ENCODE results near the gene ANO8. TPM values are rescaled to one million over a fixed set of nuclear protein-coding genes. Genes with fewer than 3 reads are reported as not detected.
"Not testable (repeated sequence)": the region's sequence is repeated elsewhere in the genome, so short reads cannot be mapped to it uniquely, and the experiment has no call there.

Gene ANO8
- 2.7 and 3.0 TPM in 2 replicates for total RNA-seq (2014; rRNA removed; shearing (Covaris generic))

GRCh38 chr19:17334414-17335409 is at the start of gene ANO8:
Gene ANO8, minus strand, starts transcription at chr19:17334855. Its CDS starts 185 bp downstream, at chr19:17334670.
- DNase-seq = peak; percentile 99

GRCh38 chr19:17380426-17381138 is 45.9 kb upstream of the ANO8 start:
- peaks cover 10% of the 10 kb centered on the region for H3K27me3 ChIP-seq
- peaks cover 8% of the 10 kb centered on the region for H3K9me3 ChIP-seq (replicated peaks)
- no peaks in the 10 kb centered on the region for H3K36me3 ChIP-seq
- no peaks in the 10 kb centered on the region for H3K4me1 ChIP-seq
- DNase-seq = no peak
- H3K4me3 ChIP-seq = no peak overlapping the region
- H3K27ac ChIP-seq = no peak overlapping the region

More at GRCh38 chr19:17334414-17335409, at the start of gene ANO8:
- peaks cover 4% of the 10 kb centered on the region; the same call in 1 of the 2 replicates for H3K4me1 ChIP-seq
- H3K36me3 ChIP-seq = no peaks in the 10 kb centered on the region
- no peaks in the 10 kb centered on the region for H3K27me3 ChIP-seq
- H3K4me3 ChIP-seq = peak within 1 kb of the TSS; percentile 70
- no peaks in the 10 kb centered on the region for H3K9me3 ChIP-seq (replicated peaks)
- H3K27ac ChIP-seq = no peak within 1 kb of the TSS

- Histone ChIP-seq H3K27ac (no peak overlapping the region), H3K4me1 (no peaks in the 10 kb centered on the region; the same call in 1 of the 2 replicates), H3K4me3 (no peak overlapping the region), H3K27me3 (peaks cover 23% of the 10 kb centered on the region), H3K36me3 (no peaks in the 10 kb centered on the region), H3K9me3 (replicated peaks) (peaks cover 8% of the 10 kb centered on the region)
- DNase-seq = no peak
Observed at GRCh38 chr19:17379221-17379631, 44.6 kb upstream of the ANO8 start.

GRCh38 chr19:17378271-17378670 is 43.6 kb upstream of the ANO8 start:
- peaks cover 23% of the 10 kb centered on the region for H3K27me3 ChIP-seq
- DNase-seq = no peak
- peaks cover 8% of the 10 kb centered on the region for H3K9me3 ChIP-seq (replicated peaks)

GRCh38 chr19:17376935-17377600 is 42.4 kb upstream of the ANO8 start, which contains the start of gene PLVAP:
Gene PLVAP, minus strand, starts transcription at chr19:17377342. Its CDS starts 54 bp downstream, at chr19:17377288.
- Histone ChIP-seq H3K4me1 (no peaks in the 10 kb centered on the region; the same call in 1 of the 2 replicates), H3K27me3 (peaks cover 23% of the 10 kb centered on the region), H3K9me3 (replicated peaks) (peaks cover 5% of the 10 kb centered on the region; the same call in 1 of the 2 replicates), H3K4me3 (no peak within 1 kb of the TSS), H3K36me3 (no peaks in the 10 kb centered on the region), H3K27ac (no peak within 1 kb of the TSS)
- DNase-seq = no peak

More at GRCh38 chr19:17378271-17378670, 43.6 kb upstream of the ANO8 start:
- Histone ChIP-seq H3K27ac (no peak overlapping the region), H3K4me3 (no peak overlapping the region), H3K4me1 (no peaks in the 10 kb centered on the region; the same call in 1 of the 2 replicates), H3K36me3 (no peaks in the 10 kb centered on the region)

- peak in 1 of 2 experiments; percentile 62 for DNase-seq
Observed at GRCh38 chr19:17370026-17370587, 35.5 kb upstream of the ANO8 start.

GRCh38 chr19:17365361-17365760 is 30.7 kb upstream of the ANO8 start:
- no peaks in the 10 kb centered on the region for H3K36me3 ChIP-seq
- H3K4me1 ChIP-seq = peaks cover 4% of the 10 kb centered on the region; the same call in 1 of the 2 replicates
- no peak overlapping the region for H3K27ac ChIP-seq
- H3K27me3 ChIP-seq = no peaks in the 10 kb centered on the region
- no peaks in the 10 kb centered on the region for H3K9me3 ChIP-seq (replicated peaks)
- H3K4me3 ChIP-seq = no peak overlapping the region
- no peak for DNase-seq

More at GRCh38 chr19:17370026-17370587, 35.5 kb upstream of the ANO8 start:
- H3K9me3 ChIP-seq (replicated peaks) = no peaks in the 10 kb centered on the region
- peaks cover 8% of the 10 kb centered on the region for H3K27me3 ChIP-seq
- no peak overlapping the region for H3K27ac ChIP-seq
- no peak overlapping the region for H3K4me3 ChIP-seq
- no peaks in the 10 kb centered on the region for H3K36me3 ChIP-seq
- H3K4me1 ChIP-seq = peaks cover 4% of the 10 kb centered on the region; the same call in 1 of the 2 replicates

GRCh38 chr19:17363852-17364605 is 29.4 kb upstream of the ANO8 start:
- DNase-seq; H3K4me3 ChIP-seq; H3K36me3 ChIP-seq; H3K27ac ChIP-seq; H3K4me1 ChIP-seq; H3K27me3 ChIP-seq; H3K9me3 ChIP-seq (replicated peaks): not testable (repeated sequence)

- Histone ChIP-seq H3K4me1 (no peaks in the 10 kb centered on the region), H3K27me3 (peaks cover 14% of the 10 kb centered on the region), H3K9me3 (replicated peaks) (no peaks in the 10 kb centered on the region), H3K27ac (no peak overlapping the region), H3K4me3 (no peak overlapping the region), H3K36me3 (no peaks in the 10 kb centered on the region)
- no peak for DNase-seq
Observed at GRCh38 chr19:17359905-17360800, 25.5 kb upstream of the ANO8 start.

- DNase-seq = no peak
- H3K27me3 ChIP-seq = peaks cover 15% of the 10 kb centered on the region
- H3K4me3 ChIP-seq = no peak overlapping the region
- H3K36me3 ChIP-seq = no peaks in the 10 kb centered on the region
- H3K9me3 ChIP-seq (replicated peaks) = no peaks in the 10 kb centered on the region
- H3K4me1 ChIP-seq = no peaks in the 10 kb centered on the region
- H3K27ac ChIP-seq = no peak overlapping the region
Observed at GRCh38 chr19:17358395-17358794, 23.7 kb upstream of the ANO8 start.

- Histone ChIP-seq H3K36me3 (no peaks in the 10 kb centered on the region), H3K4me3 (no peak overlapping the region), H3K27ac (no peak overlapping the region), H3K27me3 (peaks cover 20% of the 10 kb centered on the region), H3K9me3 (replicated peaks) (no peaks in the 10 kb centered on the region), H3K4me1 (no peaks in the 10 kb centered on the region)
- DNase-seq = no peak
Observed at GRCh38 chr19:17357724-17358123, 23.1 kb upstream of the ANO8 start.

- H3K36me3 ChIP-seq = no peaks in the 10 kb centered on the region
- no peaks in the 10 kb centered on the region for H3K9me3 ChIP-seq (replicated peaks)
- H3K4me1 ChIP-seq = no peaks in the 10 kb centered on the region
- no peak overlapping the region for H3K27ac ChIP-seq
- no peak overlapping the region for H3K4me3 ChIP-seq
- DNase-seq = no peak
- H3K27me3 ChIP-seq = peaks cover 20% of the 10 kb centered on the region
Observed at GRCh38 chr19:17357078-17357666, 22.5 kb upstream of the ANO8 start.
